Measurements from ENCODE around the gene DLST. TPM values are rescaled to one million over a fixed set of nuclear protein-coding genes. Genes with fewer than 3 reads are reported as not detected.

The DLST gene
- polyA plus RNA-seq, 1 donor (not counting 4 experiments of a cell fraction or from before 2014, with no cell fraction given): 114 TPM

DNA sequence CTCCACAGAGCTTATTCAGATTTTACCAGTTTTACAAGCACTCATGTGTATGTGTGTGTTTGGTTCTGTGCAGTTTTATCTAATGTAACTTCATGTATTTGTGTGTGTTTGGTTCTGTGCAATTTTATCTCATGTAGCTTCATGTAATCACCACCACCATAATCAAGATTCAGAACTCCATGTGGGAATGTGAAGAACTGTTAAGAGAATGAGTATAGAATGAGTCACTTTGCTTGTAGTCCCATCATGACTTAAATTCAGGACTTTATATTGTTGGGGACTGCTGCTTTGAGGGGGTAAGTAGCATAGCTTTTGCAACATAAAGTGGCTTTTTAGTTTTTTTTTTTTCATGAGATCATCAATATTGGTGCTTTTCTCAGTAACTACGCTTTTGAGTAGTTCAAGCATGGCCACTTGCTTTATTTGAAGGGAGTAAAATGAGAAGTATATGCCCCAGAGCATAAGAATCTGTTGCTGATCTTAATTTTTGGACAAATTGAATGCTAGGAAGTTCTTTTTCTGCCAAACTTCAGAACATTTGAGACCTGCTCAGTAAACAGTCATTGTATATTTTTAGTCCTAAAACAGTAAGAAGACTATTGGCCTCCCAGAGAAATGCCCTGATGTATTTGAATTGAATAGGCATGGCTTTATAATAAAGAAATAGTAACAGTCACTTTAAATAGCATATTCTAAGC, 34.6 kb upstream of the DLST start:
- no peaks in the 10 kb centered on the region for H3K27me3 ChIP-seq (ENCODE audit: control insufficient read depth, extremely low read depth, insufficient read depth, low read length)
- H3K27ac ChIP-seq (ENCODE audit: control insufficient read depth, insufficient read depth, low read length): no peak overlapping the region
- no peak overlapping the region for H3K4me3 ChIP-seq (ENCODE audit: control insufficient read depth in 2 of 3, extremely low read depth in 1 of 3, insufficient read depth in 2 of 3, low read depth in 1 of 3, low read length in 3 of 3)
- no peaks in the 10 kb centered on the region for H3K9me3 ChIP-seq (ENCODE audit: control insufficient read depth, low read depth, low read length)
- no peak overlapping the region for H3K4me2 ChIP-seq (ENCODE audit: control insufficient read depth, extremely low read depth, insufficient read depth, low read depth, low read length)
- H3K9me1 ChIP-seq (ENCODE audit: control insufficient read depth, extremely low read depth, insufficient read depth, low read length): no peaks in the 10 kb centered on the region
- H3K36me3 ChIP-seq (ENCODE audit: control insufficient read depth in 2 of 2, extremely low read depth in 1 of 2, insufficient read depth in 2 of 2, low read length in 2 of 2): no peaks in the 10 kb centered on the region
- no peaks in the 10 kb centered on the region for H4K20me1 ChIP-seq (ENCODE audit: control insufficient read depth, extremely low read depth, insufficient read depth, low read length)
- no peak overlapping the region for H3K9ac ChIP-seq (ENCODE audit: control insufficient read depth, extremely low read depth, insufficient read depth, low read length)
- H2AFZ ChIP-seq (ENCODE audit: control insufficient read depth, low read length): no peak overlapping the region
- no peak for TF ChIP-seq EZH2 (IDR thresholded peaks at IDR 0.05; ENCODE audit: low read length)
- TF ChIP-seq, protein P1, sequence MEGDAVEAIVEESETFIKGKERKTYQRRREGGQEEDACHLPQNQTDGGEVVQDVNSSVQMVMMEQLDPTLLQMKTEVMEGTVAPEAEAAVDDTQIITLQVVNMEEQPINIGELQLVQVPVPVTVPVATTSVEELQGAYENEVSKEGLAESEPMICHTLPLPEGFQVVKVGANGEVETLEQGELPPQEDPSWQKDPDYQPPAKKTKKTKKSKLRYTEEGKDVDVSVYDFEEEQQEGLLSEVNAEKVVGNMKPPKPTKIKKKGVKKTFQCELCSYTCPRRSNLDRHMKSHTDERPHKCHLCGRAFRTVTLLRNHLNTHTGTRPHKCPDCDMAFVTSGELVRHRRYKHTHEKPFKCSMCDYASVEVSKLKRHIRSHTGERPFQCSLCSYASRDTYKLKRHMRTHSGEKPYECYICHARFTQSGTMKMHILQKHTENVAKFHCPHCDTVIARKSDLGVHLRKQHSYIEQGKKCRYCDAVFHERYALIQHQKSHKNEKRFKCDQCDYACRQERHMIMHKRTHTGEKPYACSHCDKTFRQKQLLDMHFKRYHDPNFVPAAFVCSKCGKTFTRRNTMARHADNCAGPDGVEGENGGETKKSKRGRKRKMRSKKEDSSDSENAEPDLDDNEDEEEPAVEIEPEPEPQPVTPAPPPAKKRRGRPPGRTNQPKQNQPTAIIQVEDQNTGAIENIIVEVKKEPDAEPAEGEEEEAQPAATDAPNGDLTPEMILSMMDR (optimal IDR thresholded peaks at IDR 0.05 in 1 of 3, IDR thresholded peaks at IDR 0.05 in 1 of 3, conservative IDR thresholded peaks at IDR 0.05 in 1 of 3; ENCODE audit: extremely low read depth in 1 of 3, insufficient read depth in 2 of 3, low read length in 3 of 3): no peak
- H3K4me1 ChIP-seq (ENCODE audit: control insufficient read depth, extremely low read depth, insufficient read depth, low read length): peaks cover 33% of the 10 kb centered on the region
- FAIRE-seq (no peak), DNase-seq (ENCODE audit: low read depth, low spot score) (no peak)
- H3K79me2 ChIP-seq (ENCODE audit: control insufficient read depth, insufficient read depth, low read length): no peaks in the 10 kb centered on the region
- dilution Hi-C loops (cut with MboI; ENCODE audit: extremely low pct_ligation_motif_present, low sequenced_read_pairs): no loop called here

DNA sequence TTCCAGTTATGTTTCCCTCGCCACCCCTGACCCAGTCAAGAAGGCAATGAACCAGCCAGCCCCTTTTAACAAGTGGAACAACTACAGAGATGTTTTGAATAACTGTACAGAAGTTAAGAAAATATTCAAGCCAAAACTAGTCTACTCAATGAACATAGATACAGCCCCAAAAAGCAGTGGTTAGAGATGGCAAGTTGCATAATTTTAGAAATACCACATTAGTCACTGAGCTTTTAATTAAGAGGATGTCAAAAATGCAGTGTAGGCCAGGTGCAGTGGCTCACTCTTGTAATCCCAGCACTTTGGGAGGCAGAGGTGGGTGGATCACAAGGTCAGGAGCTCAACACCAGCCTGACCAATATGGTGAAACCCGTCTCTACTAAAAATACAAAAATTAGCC, 32.9 kb upstream of the DLST start:
- FAIRE-seq: no peak
- dilution Hi-C loops (cut with MboI; ENCODE audit: extremely low pct_ligation_motif_present, low sequenced_read_pairs): no loop called here
- H3K27me3 ChIP-seq (ENCODE audit: control insufficient read depth, extremely low read depth, insufficient read depth, low read length): no peaks in the 10 kb centered on the region
- TF ChIP-seq, protein P1 (optimal IDR thresholded peaks at IDR 0.05 in 1 of 3, IDR thresholded peaks at IDR 0.05 in 1 of 3, conservative IDR thresholded peaks at IDR 0.05 in 1 of 3; ENCODE audit: extremely low read depth in 1 of 3, insufficient read depth in 2 of 3, low read length in 3 of 3): no peak
- TF ChIP-seq EZH2 (IDR thresholded peaks at IDR 0.05; ENCODE audit: low read length): no peak
- H3K36me3 ChIP-seq (ENCODE audit: control insufficient read depth in 2 of 2, extremely low read depth in 1 of 2, insufficient read depth in 2 of 2, low read length in 2 of 2): no peaks in the 10 kb centered on the region
- DNase-seq (ENCODE audit: low read depth, low spot score): no peak
- no peak overlapping the region for H3K9ac ChIP-seq (ENCODE audit: control insufficient read depth, extremely low read depth, insufficient read depth, low read length)
- H3K4me1 ChIP-seq (ENCODE audit: control insufficient read depth, extremely low read depth, insufficient read depth, low read length): peaks cover 32% of the 10 kb centered on the region
- no peak overlapping the region for H2AFZ ChIP-seq (ENCODE audit: control insufficient read depth, low read length)
- H3K4me2 ChIP-seq (ENCODE audit: control insufficient read depth, extremely low read depth, insufficient read depth, low read depth, low read length): no peak overlapping the region
- H3K4me3 ChIP-seq (ENCODE audit: control insufficient read depth in 2 of 3, extremely low read depth in 1 of 3, insufficient read depth in 2 of 3, low read depth in 1 of 3, low read length in 3 of 3): no peak overlapping the region
- peak overlapping the region; percentile 5 for H3K27ac ChIP-seq (ENCODE audit: control insufficient read depth, insufficient read depth, low read length)
- H3K79me2 ChIP-seq (ENCODE audit: control insufficient read depth, insufficient read depth, low read length): no peaks in the 10 kb centered on the region
- H3K9me1 ChIP-seq (ENCODE audit: control insufficient read depth, extremely low read depth, insufficient read depth, low read length): no peaks in the 10 kb centered on the region
- H3K9me3 ChIP-seq (ENCODE audit: control insufficient read depth, low read depth, low read length): no peaks in the 10 kb centered on the region
- H4K20me1 ChIP-seq (ENCODE audit: control insufficient read depth, extremely low read depth, insufficient read depth, low read length): no peaks in the 10 kb centered on the region
